GM19025 (cell line): ENCODE measurements around the gene ZNF654.
"Not testable (repeated sequence)": the region's sequence is repeated elsewhere in the genome, so short reads cannot be mapped to it uniquely, and the experiment has no call there.

Experiments
- ATAC-seq: cut with Tn5 transposase; IDR thresholded peaks from one replicate; pipeline ENCODE4 v1.9.1; 2021; ENCODE audit warnings: mild to moderate bottlenecking, low read depth, moderate library complexity; ENCODE audit not compliant: unreplicated experiment

The ZNF654 gene

GRCh38 chr3:88059380-88060170, 520 bp downstream of the ZNF654 start:
- ATAC-seq: peak; percentile 7

DNA sequence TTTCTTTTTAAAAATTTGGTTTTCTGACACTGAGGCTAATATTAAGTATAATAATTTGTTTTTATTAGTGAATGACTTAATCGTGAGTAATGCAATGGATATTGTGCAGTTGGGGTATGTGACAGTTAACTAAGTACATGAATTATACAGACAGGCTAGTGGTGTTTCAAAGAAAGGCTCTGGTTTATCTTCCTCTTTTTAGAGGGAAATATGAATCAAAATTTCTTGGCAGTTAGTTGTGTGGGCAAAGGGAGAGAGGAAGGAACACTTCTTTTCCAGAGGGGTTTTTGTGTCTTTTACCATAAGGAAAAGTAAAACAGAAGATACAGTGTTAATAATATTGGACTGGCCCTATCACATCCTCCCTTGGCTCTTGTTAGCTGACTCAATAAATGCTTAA, 2.7 kb downstream of the ZNF654 start:
- no peak for ATAC-seq

GRCh38 chr3:88075072-88075471, 16.0 kb downstream of the ZNF654 start:
- ATAC-seq: no peak

DNA sequence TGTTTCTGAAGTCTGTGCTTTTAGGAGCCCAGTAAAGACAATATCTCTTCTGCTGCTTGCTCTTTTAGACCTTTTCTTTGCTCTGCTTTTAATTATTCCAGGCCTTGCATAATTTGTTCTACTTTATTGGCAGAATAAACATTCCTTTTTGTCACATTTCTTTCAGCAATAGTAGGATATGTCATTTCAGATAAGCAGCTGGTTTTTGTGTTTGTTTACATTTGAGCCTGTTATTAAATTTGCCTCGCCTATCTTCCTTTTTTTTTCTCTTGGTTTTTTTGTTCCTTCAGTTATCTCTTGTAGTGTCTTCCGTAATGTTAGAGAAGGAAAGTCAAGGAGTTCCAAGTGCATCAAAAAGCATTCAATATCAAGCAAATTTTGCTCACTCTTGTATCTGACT, 16.4 kb downstream of the ZNF654 start:
- ATAC-seq: no peak

DNA sequence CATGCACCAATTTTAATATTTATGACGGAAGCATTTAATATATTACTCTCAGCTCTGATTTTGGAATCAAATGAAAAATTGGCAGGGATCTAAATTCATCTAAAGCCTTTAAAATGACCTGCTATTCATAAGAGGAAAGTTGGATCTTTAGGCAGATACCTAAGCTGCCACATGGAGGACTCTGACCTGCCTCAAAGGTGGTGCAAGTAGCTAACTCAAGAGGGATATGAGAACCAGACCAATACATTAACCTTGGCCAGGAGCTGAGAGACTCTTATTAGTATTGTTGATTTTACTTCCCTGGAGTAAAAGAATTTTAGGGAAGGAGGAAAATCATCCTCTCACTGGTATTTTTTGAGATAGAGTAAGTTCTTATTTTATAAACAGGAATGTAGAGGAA, 17.7 kb downstream of the ZNF654 start:
- no peak for ATAC-seq

- ATAC-seq: no peak
Measured at GRCh38 chr3:88078932-88079331, 19.9 kb downstream of the ZNF654 start.

GRCh38 chr3:88082854-88083253, 23.8 kb downstream of the ZNF654 start:
- no peak for ATAC-seq

GRCh38 chr3:88084097-88084501, 25.0 kb downstream of the ZNF654 start:
- no peak for ATAC-seq

DNA sequence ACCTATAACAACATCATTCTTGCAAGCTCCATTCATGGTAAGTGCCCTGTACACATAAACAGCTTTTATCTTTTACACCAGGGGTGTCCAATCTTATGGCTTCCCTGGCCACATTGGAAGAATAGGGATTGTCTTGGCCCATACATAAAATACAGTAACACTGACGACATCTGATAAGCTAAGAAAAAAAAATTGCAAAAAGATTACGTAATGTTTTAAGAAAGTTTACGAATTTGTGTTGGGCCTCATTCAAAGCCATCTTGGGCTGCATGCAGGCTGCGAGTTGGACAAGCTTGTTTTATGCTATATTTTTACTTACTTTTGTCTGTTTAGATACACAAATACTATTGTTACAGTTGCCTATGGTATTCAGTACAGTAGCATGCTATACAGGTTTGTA, 31.6 kb downstream of the ZNF654 start:
- ATAC-seq: no peak

GRCh38 chr3:88092270-88092669, 33.2 kb downstream of the ZNF654 start:
- ATAC-seq: no peak

DNA sequence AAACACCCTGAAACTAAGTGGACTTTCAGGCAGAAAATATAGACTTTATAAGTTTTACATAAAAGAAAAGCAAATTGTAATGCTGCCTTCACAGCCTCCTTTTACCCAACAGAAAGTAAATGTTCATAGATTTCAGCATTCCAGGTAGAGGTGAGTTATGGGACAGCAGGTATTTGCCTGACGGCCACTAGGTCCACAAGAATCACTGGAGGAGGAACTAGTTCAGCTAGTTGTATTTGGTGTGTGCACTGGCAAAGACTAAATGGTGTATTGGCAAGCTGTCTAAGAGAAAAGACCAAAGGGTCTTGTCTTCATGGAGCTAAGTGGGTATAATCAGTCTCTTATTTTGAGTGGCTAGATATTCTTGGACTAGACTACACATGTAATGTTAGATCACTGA, 34.2 kb downstream of the ZNF654 start:
- ATAC-seq: no peak

DNA sequence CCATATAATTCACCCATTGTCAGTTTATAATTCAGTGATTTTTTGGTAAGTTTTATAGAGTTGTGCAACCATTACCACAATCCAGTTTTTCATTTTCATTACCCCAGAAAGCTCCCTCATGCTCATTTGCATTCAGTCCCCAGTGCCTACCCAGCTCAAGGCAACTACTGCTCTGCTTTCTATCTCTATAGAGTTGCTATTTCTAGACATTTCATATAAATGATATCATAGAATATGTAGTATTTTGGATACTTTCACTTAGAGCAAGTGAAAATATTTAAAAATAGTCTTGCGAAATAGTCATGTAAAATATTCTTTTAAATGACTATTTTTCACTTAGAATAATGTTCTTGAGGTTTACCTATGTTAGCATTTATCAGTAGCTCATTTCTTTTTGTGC, 42.1 kb downstream of the ZNF654 start:
- no peak for ATAC-seq

- no peak for ATAC-seq
Measured at GRCh38 chr3:88105325-88105724, 46.3 kb downstream of the ZNF654 start.

DNA sequence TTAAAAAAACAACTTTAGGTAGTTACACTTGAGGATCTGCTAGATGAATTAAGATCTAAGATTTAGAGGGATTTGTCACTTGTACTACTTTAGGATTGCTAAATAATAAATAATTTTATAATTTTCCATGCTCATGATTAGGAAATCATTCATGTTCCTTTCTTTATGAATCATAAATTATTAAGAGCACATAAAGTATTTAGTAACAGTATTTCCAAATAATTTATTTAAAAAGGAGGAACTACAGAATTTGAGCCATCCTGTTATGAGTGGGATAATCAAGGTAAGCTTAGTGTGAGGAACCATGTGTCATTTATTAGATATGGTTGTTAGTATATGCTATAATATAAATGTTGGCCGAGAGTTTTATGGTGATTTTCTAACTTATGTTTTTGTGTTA, 53.2 kb downstream of the ZNF654 start:
- ATAC-seq: no peak

DNA sequence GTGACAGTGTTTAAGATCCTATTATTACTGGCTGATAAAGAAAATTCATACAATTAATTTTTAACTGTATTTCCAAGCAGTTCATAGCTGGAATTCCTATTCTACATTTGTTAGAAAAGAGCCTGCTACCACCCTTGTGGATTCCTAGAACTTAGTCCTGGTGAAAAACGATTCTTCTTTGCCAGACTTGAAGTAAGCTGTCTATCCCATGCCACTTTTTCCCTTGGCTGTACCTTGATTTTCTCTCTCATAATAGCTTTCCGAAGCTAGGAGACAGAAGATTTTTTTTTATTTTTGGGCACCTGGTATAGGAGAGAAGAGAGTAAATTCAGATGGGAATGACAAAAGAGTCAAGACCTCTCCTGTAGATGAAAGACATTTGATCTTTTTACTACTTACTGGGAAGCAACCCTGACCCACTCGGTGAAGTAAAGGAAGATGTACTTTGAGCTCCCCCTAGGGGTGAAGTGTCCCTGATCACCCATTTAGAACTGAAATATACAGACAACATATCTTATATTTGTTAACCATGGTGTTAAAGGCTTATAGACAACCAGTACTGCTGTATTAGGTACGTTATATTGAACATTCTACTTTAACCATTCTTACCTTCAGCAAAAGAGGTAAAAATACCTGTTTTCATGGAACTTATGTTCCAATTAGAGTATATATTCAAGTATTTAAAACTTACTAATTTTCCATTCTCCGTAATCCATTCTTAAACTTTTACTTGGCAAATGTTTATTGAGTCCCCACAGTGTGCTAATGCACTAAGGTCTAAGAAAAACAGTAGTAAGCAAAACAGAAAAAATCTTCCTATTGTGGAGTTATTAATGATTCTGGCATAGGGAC, 54.5 kb downstream of the ZNF654 start:
- peak; percentile 82 for ATAC-seq

GRCh38 chr3:88114878-88115549, 56.0 kb downstream of the ZNF654 start:
- ATAC-seq: no peak

DNA sequence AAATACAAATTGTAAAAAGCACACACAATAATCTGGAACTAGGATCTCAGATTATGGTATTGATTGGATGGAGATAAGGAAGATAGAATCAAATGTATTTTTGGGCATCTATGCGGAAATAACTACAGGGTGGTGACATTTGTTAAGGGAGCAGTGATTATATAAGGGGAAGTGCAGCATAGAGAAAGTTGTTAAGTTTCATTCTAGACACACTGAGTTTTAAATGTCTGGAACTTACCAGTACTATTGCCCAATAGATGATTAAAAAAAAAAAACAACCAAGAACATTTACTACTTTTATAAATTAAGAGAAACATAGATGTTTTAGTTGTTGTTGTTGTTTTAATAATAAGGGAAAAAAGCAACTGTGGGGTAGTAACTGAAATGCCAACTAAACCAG, 58.6 kb downstream of the ZNF654 start:
- ATAC-seq: no peak

DNA sequence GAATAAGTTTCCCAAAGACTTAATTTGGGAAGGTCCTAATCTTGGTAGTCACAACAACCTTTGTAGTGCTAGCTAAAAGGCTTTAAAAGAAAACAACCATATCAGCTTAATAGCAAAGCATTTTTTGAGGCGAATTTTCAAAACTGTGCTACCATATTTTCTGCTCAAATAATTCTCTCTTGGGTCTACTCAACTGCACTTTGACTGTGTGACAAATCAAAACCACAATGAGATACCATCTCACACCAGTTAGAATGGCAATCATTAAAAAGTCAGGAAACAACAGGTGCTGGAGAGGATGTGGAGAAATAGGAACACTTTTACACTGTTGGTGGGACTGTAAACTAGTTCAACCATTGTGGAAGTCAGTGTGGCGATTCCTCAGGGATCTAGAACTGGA, 59.5 kb downstream of the ZNF654 start:
- ATAC-seq: not testable (repeated sequence)

- no peak for ATAC-seq
Measured at GRCh38 chr3:88123526-88123925, 64.5 kb downstream of the ZNF654 start.

DNA sequence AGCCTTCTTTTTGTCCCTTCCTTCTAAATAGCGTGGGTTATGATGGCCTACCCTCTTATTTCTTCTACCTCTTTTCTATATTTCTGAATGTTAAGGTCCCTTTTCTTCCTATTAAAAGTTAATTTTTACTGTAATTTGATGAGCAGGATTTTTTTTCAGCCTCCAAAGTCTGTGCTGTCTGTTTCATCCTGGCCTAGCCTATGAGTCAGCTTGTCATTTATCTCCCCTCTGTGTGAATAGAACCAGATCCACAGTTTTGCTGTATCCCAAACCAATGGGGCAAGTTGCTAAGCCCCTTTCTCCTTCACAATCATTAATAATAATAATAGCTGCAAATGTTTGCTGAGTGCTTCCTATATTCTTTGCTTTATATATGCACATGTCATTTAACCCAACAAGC, 72.6 kb downstream of the ZNF654 start:
- ATAC-seq: no peak

DNA sequence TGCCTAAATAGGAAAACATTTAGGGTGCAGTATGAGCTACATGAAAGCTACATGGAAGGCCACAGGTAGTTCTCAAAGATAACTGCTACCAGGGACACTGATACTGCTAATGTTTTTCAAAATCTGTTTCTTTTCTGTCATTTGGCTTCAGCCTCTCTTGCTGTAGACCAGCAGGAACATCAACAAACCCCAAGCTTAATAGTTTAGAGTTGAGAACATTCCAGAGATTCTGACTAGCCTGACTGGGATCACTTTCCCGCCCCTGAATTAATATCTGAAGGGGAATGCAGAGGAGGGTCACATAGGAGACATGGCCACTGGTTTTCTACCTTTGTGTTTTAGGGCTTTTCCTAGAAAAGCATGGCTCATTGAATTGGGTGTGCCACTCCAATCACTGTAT, 73.8 kb downstream of the ZNF654 start:
- no peak for ATAC-seq
